Measurements from ENCODE around the gene TRIO. TPM values are rescaled to one million over a fixed set of nuclear protein-coding genes. Genes with fewer than 3 reads are reported as not detected.

Gene TRIO
- total and polyA plus RNA-seq, 2 of the 8 experiments (the other 6 are each of a cell fraction or from before 2014, with no cell fraction given) = 35.1 to 69.1 TPM

GRCh38 chr5:14325369-14325768, 182.2 kb downstream of the TRIO start:
- no peak overlapping the region; the same call in 1 of the 2 replicates for H4K8ac ChIP-seq (ENCODE audit: extremely low read depth, insufficient read depth, low read length)
- no peak for TF ChIP-seq TCF12 (IDR thresholded peaks at IDR 0.05; ENCODE audit: low read depth, low read length)
- no peak for TF ChIP-seq CHD2 (IDR thresholded peaks at IDR 0.05; ENCODE audit: low read length)
- no peak for TF ChIP-seq EP300 (IDR thresholded peaks at IDR 0.05; ENCODE audit: borderline replicate concordance in 1 of 2, low read depth in 2 of 2, low read length in 2 of 2)

More at GRCh38 chr5:14325369-14325768, 182.2 kb downstream of the TRIO start:
- WGBS, 2 experiments (ENCODE audit: extremely low coverage in 1 of 2, insufficient coverage in 1 of 2, insufficient read length in 1 of 2, insufficient replicate concordance in 2 of 2, low coverage in 1 of 2, low lambda C conversion rate in 2 of 2, missing lambda C conversion rate in 1 of 2) = 92% methylated on average over 7 of the region's 7 CpGs; no CpG with 5 or more reads in 1 of the 2 experiments
- POLR2A ChIA-PET (ENCODE audit: partially characterized antibody) = no interaction called here
- H3K23me2 ChIP-seq (ENCODE audit: low read depth, low read length) = no peaks in the 10 kb centered on the region
- no peak overlapping the region for H3K18ac ChIP-seq (ENCODE audit: extremely low read depth, low read length)
- H4K20me1 ChIP-seq (replicated peaks in 1 of 2; ENCODE audit: control insufficient read depth in 1 of 2, insufficient read depth in 2 of 2, low read length in 2 of 2) = peaks cover 0 to 6% of the 10 kb centered on the region in 2 experiments
- no peak overlapping the region for H2AFZ ChIP-seq (ENCODE audit: low read length)
- no peak overlapping the region for H2BK5ac ChIP-seq (ENCODE audit: low read depth, low read length)
- H3K27ac ChIP-seq (ENCODE audit: low read depth, low read length) = no peak overlapping the region
- no peak overlapping the region for H3K14ac ChIP-seq (ENCODE audit: insufficient read length)
- H3K4ac ChIP-seq (replicated peaks; ENCODE audit: insufficient read length, low read depth, low read length) = no peak overlapping the region
- H3K23ac ChIP-seq (ENCODE audit: insufficient read length) = no peak overlapping the region
- no peak overlapping the region for H3K56ac ChIP-seq (replicated peaks; ENCODE audit: insufficient read length, low read depth, low read length)
- no peak overlapping the region for H3K4me3 ChIP-seq (ENCODE audit: extremely low read depth in 1 of 4, insufficient read depth in 2 of 4, low read depth in 3 of 4, low read length in 4 of 4)
- H3K79me1 ChIP-seq (ENCODE audit: low read depth, low read length) = no peaks in the 10 kb centered on the region; the same call in 1 of the 2 replicates
- H3K4me2 ChIP-seq (ENCODE audit: insufficient read depth in 1 of 2, low read depth in 2 of 2, low read length in 2 of 2) = no peak overlapping the region
- H2BK15ac ChIP-seq (ENCODE audit: low read length) = no peak overlapping the region
- no peak overlapping the region for H4K5ac ChIP-seq (ENCODE audit: insufficient read length, low read depth, low read length)
- no peak overlapping the region for H2AK5ac ChIP-seq (ENCODE audit: low read depth, low read length)
- H3K36me3 ChIP-seq (ENCODE audit: control insufficient read depth in 2 of 4, insufficient read depth in 4 of 4, low read length in 3 of 4) = peaks cover 0 to 12% (median 4%) of the 10 kb centered on the region in 4 experiments; a peak in 5 of 8 replicates
- CTCF ChIA-PET (ENCODE audit: partially characterized antibody) = interaction anchor here (0.6 to 10.5 kb wide), 18 partner anchors 8 to 348 kb away, joined by 3 to 155 read pairs (median 4); no protein-coding TSS in a partner anchor
- H3K4me1 ChIP-seq (replicated peaks in 1 of 4; ENCODE audit: control insufficient read depth in 3 of 4, insufficient read depth in 4 of 4, low read length in 3 of 4) = peaks cover 0 to 12% (median 1%) of the 10 kb centered on the region in 4 experiments; a peak in 3 of 7 replicates
- H4K91ac ChIP-seq (replicated peaks; ENCODE audit: insufficient read length, low read length) = no peak overlapping the region
- H3K27me3 ChIP-seq (replicated peaks in 1 of 4; ENCODE audit: control insufficient read depth in 3 of 4, extremely low read depth in 1 of 4, insufficient read depth in 3 of 4, low read length in 3 of 4) = no peaks in the 10 kb centered on the region
- H2BK12ac ChIP-seq (ENCODE audit: low read depth, low read length) = no peak overlapping the region
- H2BK120ac ChIP-seq (replicated peaks; ENCODE audit: low read depth, low read length) = no peak overlapping the region
- no peak for FAIRE-seq
- DNase-seq (ENCODE audit: low read depth in 1 of 2, low spot score in 2 of 2) = no peak
- H2BK20ac ChIP-seq (ENCODE audit: low read length) = no peak overlapping the region
- no peak overlapping the region for H3K9ac ChIP-seq (replicated peaks in 1 of 4; ENCODE audit: extremely low read depth in 1 of 4, low read depth in 3 of 4, low read length in 3 of 4)
- no peaks in the 10 kb centered on the region for H3K79me2 ChIP-seq (ENCODE audit: control insufficient read depth in 1 of 2, insufficient read depth in 2 of 2, low read length in 2 of 2)
- peaks cover 4 to 7% of the 10 kb centered on the region in 2 experiments; a peak in 2 of 4 replicates for H3K9me3 ChIP-seq (ENCODE audit: insufficient read depth in 2 of 2, low read depth in 1 of 2, low read length in 1 of 2)
